PC-9 (cell line): Measurements from ENCODE around the gene NKAIN2.

ENCODE experiments used
- CTCF ChIP-seq: fragments of 200-600 bp; sonication (generic); conservative IDR thresholded peaks from 2 replicates; pipeline ENCODE4 v1.6.1; 2017; ENCODE audit warnings: mixed run types, antibody characterized with exemption, mild to moderate bottlenecking, moderate library complexity
- EZH2 ChIP-seq: fragments of 200-600 bp; sonication (generic); IDR thresholded peaks from 2 replicates; pipeline ENCODE4 v1.8.0; 2017; ENCODE audit warnings: antibody characterized with exemption, low read depth

DNA sequence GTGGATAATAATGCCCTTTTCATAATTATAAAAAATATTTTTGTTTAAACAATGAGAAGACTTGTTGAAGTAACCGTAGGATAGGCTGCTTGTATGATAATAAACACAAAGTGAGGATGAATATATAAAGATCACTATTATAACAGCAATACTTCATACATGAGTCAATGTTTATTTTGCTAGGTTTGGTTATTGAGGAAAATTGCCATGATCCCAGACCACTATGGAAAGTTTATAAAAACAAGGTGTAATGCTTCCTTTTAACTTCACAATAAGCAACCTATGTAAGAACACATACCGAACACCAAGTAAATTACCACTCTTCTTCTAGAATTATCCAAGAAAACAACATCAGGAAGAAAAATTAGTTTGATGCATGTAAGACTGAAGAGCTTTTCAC is 663.3 kb downstream of the NKAIN2 start:
- TF ChIP-seq CTCF (no peak), EZH2 (no peak)
